Measurements from ENCODE around the gene NCDN. TPM values are rescaled to one million over a fixed set of nuclear protein-coding genes. Genes with fewer than 3 reads are reported as not detected.

The NCDN gene
- total RNA-seq, 1 donor from 2014 or later: 24.8 TPM

DNA sequence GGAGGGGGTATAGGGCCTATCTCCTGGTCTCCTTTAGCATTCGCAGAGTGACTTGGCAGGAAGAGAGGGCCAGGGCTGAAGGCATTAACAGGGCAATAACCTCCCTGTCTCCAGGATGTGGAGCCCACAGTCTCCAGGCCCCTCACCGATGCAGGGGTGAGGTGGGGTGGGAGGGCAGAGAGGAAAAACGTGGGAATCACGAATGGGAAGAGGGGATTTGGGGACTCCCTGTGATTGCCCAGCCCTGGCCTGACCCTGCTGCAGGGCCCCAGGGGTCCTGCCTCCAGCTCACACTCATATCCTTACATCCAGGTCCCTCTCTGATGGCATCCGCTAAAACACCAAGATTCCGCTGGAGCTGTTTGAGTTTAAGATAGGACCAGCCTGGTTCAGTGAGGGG, 30.1 kb downstream of the NCDN start:
- intact Hi-C loops (cut with DNase I): no loop called here

DNA sequence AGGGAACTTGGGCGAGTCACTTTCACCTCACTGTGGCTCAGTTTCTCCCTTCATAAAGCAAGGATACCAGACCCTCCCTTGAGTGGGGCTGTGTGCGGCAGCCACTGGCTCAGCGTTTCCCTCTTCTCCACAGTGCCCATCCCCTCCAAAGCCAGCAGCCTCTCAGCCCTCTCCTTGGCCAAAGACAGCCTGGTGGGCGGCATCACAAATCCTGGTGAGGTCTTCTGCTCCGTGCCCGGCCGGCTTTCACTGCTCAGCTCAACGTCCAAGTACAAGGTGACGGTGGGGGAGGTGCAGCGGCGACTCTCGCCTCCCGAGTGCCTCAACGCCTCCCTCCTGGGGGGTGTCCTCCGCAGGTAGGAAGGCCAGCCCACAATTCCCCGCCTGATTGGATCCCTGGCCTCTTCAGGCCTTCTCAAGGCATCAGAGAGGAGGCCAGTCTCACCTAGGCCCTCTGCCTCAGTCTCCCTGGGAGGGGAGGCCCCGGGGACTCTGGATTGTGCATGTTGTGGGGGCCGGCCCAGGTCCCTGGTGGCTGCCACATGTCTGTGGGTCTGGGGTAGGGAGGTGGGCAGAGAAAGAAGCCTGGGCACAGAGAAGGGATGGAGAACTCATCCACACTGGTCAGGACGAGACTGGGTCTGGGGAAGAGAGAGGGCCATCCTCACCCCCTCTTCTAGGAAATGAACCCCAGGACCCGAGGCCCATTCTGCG, 30.8 kb downstream of the NCDN start:
- no peak overlapping the region for H3K4me3 ChIP-seq
- ATAC-seq (no peak), DNase-seq (peak; percentile 53)
- H3K27ac ChIP-seq: no peak overlapping the region
- H3K4me1 ChIP-seq: no peaks in the 10 kb centered on the region
- no peaks in the 10 kb centered on the region for H3K36me3 ChIP-seq
- intact Hi-C loops (cut with DNase I): no loop called here
- H3K9me3 ChIP-seq: no peaks in the 10 kb centered on the region
- TF ChIP-seq, protein P1, sequence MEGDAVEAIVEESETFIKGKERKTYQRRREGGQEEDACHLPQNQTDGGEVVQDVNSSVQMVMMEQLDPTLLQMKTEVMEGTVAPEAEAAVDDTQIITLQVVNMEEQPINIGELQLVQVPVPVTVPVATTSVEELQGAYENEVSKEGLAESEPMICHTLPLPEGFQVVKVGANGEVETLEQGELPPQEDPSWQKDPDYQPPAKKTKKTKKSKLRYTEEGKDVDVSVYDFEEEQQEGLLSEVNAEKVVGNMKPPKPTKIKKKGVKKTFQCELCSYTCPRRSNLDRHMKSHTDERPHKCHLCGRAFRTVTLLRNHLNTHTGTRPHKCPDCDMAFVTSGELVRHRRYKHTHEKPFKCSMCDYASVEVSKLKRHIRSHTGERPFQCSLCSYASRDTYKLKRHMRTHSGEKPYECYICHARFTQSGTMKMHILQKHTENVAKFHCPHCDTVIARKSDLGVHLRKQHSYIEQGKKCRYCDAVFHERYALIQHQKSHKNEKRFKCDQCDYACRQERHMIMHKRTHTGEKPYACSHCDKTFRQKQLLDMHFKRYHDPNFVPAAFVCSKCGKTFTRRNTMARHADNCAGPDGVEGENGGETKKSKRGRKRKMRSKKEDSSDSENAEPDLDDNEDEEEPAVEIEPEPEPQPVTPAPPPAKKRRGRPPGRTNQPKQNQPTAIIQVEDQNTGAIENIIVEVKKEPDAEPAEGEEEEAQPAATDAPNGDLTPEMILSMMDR (IDR thresholded peaks at IDR 0.05): no peak
- no peaks in the 10 kb centered on the region for H3K27me3 ChIP-seq

More for the DNA sequence above, 30.1 kb downstream of the NCDN start:
- Histone ChIP-seq H3K4me3 (no peak overlapping the region), H3K27me3 (no peaks in the 10 kb centered on the region), H3K4me1 (no peaks in the 10 kb centered on the region), H3K27ac (no peak overlapping the region), H3K9me3 (no peaks in the 10 kb centered on the region), H3K36me3 (no peaks in the 10 kb centered on the region)
- TF ChIP-seq, protein P1 (IDR thresholded peaks at IDR 0.05): no peak
- ATAC-seq: no peak
- DNase-seq: peak; percentile 40

DNA sequence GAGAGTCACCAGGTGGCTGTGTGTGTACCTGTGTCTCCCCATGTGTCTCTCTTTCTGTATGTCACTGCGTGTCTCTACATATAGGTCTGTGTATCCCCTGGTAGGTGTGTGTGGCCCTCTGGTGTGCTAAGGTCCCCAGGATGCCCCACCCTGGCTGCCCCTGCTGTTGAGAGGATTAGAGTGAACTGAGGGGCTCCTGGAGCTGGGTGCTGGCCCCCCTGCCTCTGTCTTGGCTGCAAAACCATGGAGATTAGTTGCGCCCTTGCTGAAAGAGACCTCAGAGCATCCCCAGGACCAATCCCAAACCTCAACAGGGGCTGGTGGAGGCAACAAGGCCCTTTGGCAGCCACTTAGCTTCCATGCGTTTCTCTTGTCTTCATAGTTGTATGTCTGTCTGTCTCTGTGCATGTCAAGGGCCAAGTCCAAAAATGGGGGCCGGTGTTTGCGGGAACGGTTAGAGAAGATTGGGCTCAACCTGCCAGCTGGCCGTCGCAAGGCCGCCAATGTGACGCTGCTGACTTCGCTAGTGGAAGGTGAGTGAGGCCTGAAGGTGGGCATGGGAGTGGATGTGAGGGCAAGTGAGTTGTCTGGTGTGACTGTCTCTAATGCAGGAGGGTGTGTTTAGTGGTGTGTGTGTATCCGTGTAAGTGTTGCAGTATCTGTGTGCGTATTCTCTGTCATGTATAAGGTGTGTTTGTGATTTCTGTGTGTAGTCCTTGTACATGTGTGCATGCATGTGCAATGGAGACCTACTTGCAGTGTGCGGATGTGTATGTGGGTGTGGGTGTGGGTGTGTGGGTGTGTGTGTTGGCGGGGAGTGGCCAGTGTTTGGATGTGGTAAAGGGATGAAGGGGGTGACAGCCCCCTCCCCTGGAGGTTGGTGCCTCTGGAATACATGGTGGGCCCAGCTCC, 32.2 kb downstream of the NCDN start:
- TF ChIP-seq, protein P1 (IDR thresholded peaks at IDR 0.05): no peak
- no peak overlapping the region for H3K4me3 ChIP-seq
- no peak overlapping the region for H3K27ac ChIP-seq
- no peaks in the 10 kb centered on the region for H3K4me1 ChIP-seq
- DNase-seq (peak; percentile 55), ATAC-seq (no peak)
- intact Hi-C loops (cut with DNase I): no loop called here
- no peaks in the 10 kb centered on the region for H3K27me3 ChIP-seq
- no peaks in the 10 kb centered on the region for H3K36me3 ChIP-seq
- H3K9me3 ChIP-seq: no peaks in the 10 kb centered on the region

DNA sequence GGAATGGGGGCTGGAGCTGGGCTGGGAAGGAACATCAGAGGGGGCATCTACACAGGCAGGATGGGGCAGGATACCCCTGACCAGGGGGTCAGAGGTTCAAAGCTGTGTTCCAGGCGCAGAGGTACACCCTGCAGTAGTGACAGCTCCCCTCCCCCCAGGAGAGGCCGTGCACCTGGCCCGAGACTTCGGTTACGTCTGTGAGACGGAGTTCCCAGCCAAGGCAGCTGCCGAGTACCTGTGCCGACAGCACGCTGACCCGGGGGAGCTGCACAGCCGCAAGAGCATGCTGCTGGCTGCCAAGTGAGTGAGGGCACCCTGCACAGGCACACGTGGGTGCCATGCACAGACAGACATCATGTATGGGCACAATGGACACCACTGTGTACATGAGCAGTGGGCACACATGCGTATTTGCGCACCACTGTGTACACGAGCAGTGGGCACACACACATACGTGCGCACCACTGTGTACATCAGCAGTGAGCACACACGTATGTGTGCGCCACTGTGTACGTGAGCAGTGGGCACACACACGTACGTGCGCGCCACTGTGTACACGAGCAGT, 33.0 kb downstream of the NCDN start:
- no peak overlapping the region for H3K4me3 ChIP-seq
- intact Hi-C loops (cut with DNase I): no loop called here
- TF ChIP-seq, protein P1 (IDR thresholded peaks at IDR 0.05): no peak
- ATAC-seq (no peak), DNase-seq (peak; percentile 41)
- H3K36me3 ChIP-seq: no peaks in the 10 kb centered on the region
- H3K9me3 ChIP-seq: no peaks in the 10 kb centered on the region
- no peaks in the 10 kb centered on the region for H3K27me3 ChIP-seq
- H3K4me1 ChIP-seq: no peaks in the 10 kb centered on the region
- H3K27ac ChIP-seq: no peak overlapping the region

DNA sequence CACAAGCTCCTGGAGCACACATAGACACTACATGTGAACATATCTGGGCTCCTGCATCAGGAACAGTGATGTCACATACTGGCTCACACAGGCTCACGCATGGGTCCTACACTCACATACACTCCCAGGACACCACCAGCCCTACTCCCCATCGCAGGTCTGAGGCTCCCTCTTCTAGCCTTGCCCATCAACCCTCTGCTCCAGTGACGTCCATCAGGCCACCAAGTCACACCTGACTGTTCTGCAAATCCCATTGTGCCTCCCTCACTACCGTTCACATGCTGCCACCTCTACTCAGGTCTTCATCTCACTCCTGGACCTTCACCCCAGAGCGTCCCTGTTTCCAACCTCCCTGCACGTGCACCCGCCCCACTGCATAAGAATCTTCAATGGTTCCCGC, 33.6 kb downstream of the NCDN start:
- Histone ChIP-seq H3K27me3 (no peaks in the 10 kb centered on the region), H3K4me1 (no peaks in the 10 kb centered on the region), H3K36me3 (no peaks in the 10 kb centered on the region), H3K27ac (no peak overlapping the region), H3K4me3 (no peak overlapping the region), H3K9me3 (no peaks in the 10 kb centered on the region)
- intact Hi-C loops (cut with DNase I): no loop called here
- TF ChIP-seq, protein P1 (IDR thresholded peaks at IDR 0.05): no peak
- ATAC-seq (no peak), DNase-seq (peak; percentile 25)

Measured in upper lobe of right lung (tissue), 1 donor.